PFSK-1 (cell line): ENCODE results near the gene AP1G2.

Experiments used
- FOXP2 ChIP-seq: optimal IDR thresholded peaks from 2 replicates; pipeline ENCODE3; 2011; ENCODE audit warnings: borderline replicate concordance, control low read depth, inconsistent platforms; ENCODE audit not compliant: insufficient read depth; ENCODE audit errors: extremely low read length, extremely low read depth
- POLR2AphosphoS5 ChIP-seq: IDR thresholded peaks from 2 replicates; pipeline ENCODE4 v1.6.1; 2012; ENCODE audit warnings: low read depth, mild to moderate bottlenecking, control low read depth, low read length, moderate library complexity
- REST ChIP-seq, 2 experiments: IDR thresholded peaks; 2 replicates each; pipeline versions ENCODE4 v1.6.1 to v1.8.0; 2011 to 2012; ENCODE audit warnings: low read depth in 2 of 2, low read length in 2 of 2, control low read depth in 1 of 2, inconsistent platforms in 1 of 2, mild to moderate bottlenecking in 1 of 2, moderate library complexity in 1 of 2; ENCODE audit not compliant: insufficient read depth in 1 of 2
- SIN3A ChIP-seq: IDR thresholded peaks from 2 replicates; pipeline ENCODE4 v1.6.1; 2012; ENCODE audit warnings: mild to moderate bottlenecking, low read length, moderate library complexity, borderline replicate concordance; ENCODE audit not compliant: insufficient read depth
- TAF1 ChIP-seq: IDR thresholded peaks from 2 replicates; pipeline ENCODE4 v1.6.1; 2012; ENCODE audit warnings: low read length, control low read depth, borderline replicate concordance; ENCODE audit not compliant: insufficient read depth

AP1G2 gene

DNA sequence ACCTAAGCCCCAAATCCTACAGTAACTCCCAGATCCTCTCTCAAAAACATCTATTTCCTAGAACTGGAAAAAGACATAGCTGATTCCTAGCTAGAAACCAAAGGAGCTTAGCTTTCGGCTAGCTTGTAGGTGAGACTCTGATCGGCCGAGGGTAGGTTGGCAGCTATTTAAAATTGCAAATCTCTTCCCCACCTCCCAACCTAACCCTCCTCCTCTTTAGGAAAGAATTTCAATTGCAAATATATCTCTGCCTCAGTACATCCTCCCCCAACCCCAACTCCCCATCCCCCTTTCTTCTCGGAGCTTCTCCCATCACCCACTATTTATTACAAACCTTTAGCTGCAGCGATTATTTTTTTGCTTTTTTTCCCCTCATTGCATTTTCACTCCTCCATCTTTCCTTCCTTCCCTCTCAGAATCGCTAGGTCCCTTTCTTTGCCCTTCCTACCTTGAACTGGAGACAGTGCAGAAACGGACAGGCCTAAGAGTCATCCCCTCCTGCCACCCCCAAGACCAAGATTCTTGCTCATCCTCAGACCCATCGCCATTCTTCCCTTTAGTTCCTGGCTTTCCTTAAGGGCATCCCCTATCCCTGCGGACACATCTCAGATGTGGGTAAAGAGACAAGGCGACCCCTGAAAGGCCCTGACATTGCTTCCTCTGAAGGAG lies 29.4 kb downstream of the AP1G2 start:
- TF ChIP-seq REST (IDR thresholded peaks at IDR 0.05; ENCODE audit: insufficient read depth in 1 of 2, low read depth in 2 of 2, low read length in 2 of 2) (no peak), SIN3A (no peak), FOXP2 (no peak), TAF1 (no peak), POLR2AphosphoS5 (no peak)

- TF ChIP-seq POLR2AphosphoS5 (no peak), SIN3A (no peak), FOXP2 (no peak), REST (IDR thresholded peaks at IDR 0.05; ENCODE audit: insufficient read depth in 1 of 2, low read depth in 2 of 2, low read length in 2 of 2) (no peak), TAF1 (no peak)
These were observed 30.1 kb downstream of the AP1G2 start for GRCh38 chr14:23537351-23538049.

- TF ChIP-seq REST (IDR thresholded peaks at IDR 0.05; ENCODE audit: insufficient read depth in 1 of 2, low read depth in 2 of 2, low read length in 2 of 2) = no peak
- no peak for TF ChIP-seq SIN3A
- TF ChIP-seq FOXP2 = no peak
- TF ChIP-seq POLR2AphosphoS5 = no peak
- TF ChIP-seq TAF1 = no peak
These were observed 31.1 kb downstream of the AP1G2 start for GRCh38 chr14:23536494-23536893.

DNA sequence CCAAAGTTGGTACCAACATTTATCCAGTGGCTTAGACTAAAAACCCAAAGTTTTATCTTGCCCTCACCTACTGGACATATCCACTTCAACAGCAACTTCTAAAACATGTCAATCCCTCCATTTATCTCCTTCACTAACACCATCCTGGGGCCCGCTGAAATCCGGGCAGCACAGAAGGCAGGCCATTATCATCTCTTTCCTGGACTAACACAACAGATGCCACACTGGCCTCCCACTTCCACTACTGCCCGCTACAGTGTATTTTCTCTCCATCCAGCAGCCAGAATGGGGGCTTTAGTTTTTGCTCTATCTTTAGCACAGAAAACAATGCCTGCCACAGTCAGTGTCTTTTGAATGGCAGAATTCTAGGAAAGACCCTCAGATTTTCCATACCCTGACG lies 31.6 kb downstream of the AP1G2 start:
- TF ChIP-seq FOXP2 (no peak), TAF1 (no peak), POLR2AphosphoS5 (no peak), SIN3A (no peak), REST (IDR thresholded peaks at IDR 0.05; ENCODE audit: insufficient read depth in 1 of 2, low read depth in 2 of 2, low read length in 2 of 2) (no peak)
